ENCODE results near the gene RFX1. TPM values are rescaled to one million over a fixed set of nuclear protein-coding genes. Genes with fewer than 3 reads are reported as not detected.
"Not testable (repeated sequence)": the region's sequence is repeated elsewhere in the genome, so short reads cannot be mapped to it uniquely, and the experiment has no call there.

Gene RFX1
- total RNA-seq, 1 experiment from 2014 or later: 1.7 TPM

- DNase-seq (ENCODE audit: low spot score): no peak
Observed at GRCh38 chr19:14027856-14028450, 21.8 kb upstream of the RFX1 start, which contains the start of gene RLN3. Gene RLN3 (plus strand): TSS chr19:14028148. CDS start chr19:14028205, 57 bp downstream.

GRCh38 chr19:14026652-14027192 is 20.6 kb upstream of the RFX1 start:
- DNase-seq (ENCODE audit: low spot score): not testable (repeated sequence)

- peak; percentile 69 for DNase-seq (ENCODE audit: low spot score)
Observed at GRCh38 chr19:14023404-14024235, 17.5 kb upstream of the RFX1 start.

GRCh38 chr19:14022469-14022868 is 16.3 kb upstream of the RFX1 start:
- DNase-seq (ENCODE audit: low spot score): no peak

GRCh38 chr19:14021474-14021873 is 15.4 kb upstream of the RFX1 start:
- no peak for DNase-seq (ENCODE audit: low spot score)

- DNase-seq (ENCODE audit: low spot score): not testable (repeated sequence)
Observed at GRCh38 chr19:14019739-14020138, 13.6 kb upstream of the RFX1 start.

GRCh38 chr19:14019100-14019499 is 13.0 kb upstream of the RFX1 start:
- no peak for DNase-seq (ENCODE audit: low spot score)

- no peak for DNase-seq (ENCODE audit: low spot score)
Observed at GRCh38 chr19:14015524-14016035, 9.5 kb upstream of the RFX1 start.

- no peak for DNase-seq (ENCODE audit: low spot score)
Observed at GRCh38 chr19:14012378-14012915, 6.3 kb upstream of the RFX1 start.

GRCh38 chr19:14006766-14007562 is 844 bp upstream of the RFX1 start:
- DNase-seq (ENCODE audit: low spot score): no peak

GRCh38 chr19:14005349-14006084 is 603 bp downstream of the RFX1 start:
- peak; percentile 70 for DNase-seq (ENCODE audit: low spot score)

- DNase-seq (ENCODE audit: low spot score): no peak
Observed at GRCh38 chr19:14004619-14005348, 1.3 kb downstream of the RFX1 start.

- DNase-seq (ENCODE audit: low spot score): no peak
Observed at GRCh38 chr19:14003251-14004055, 2.7 kb downstream of the RFX1 start.

GRCh38 chr19:14002571-14003250 is 3.4 kb downstream of the RFX1 start:
- DNase-seq (ENCODE audit: low spot score): no peak

- no peak for DNase-seq (ENCODE audit: low spot score)
Observed at GRCh38 chr19:14000691-14001375, 5.3 kb downstream of the RFX1 start.

GRCh38 chr19:13999085-13999484 is 7.0 kb downstream of the RFX1 start:
- no peak for DNase-seq (ENCODE audit: low spot score)

- DNase-seq (ENCODE audit: low spot score): no peak
Observed at GRCh38 chr19:13998426-13998825, 7.7 kb downstream of the RFX1 start.

GRCh38 chr19:13997631-13997962 is 8.5 kb downstream of the RFX1 start:
- DNase-seq (ENCODE audit: low spot score): no peak
